ENCODE results near the gene PSD2. TPM values are rescaled to one million over a fixed set of nuclear protein-coding genes. Genes with fewer than 3 reads are reported as not detected.

PSD2 gene
- total and polyA plus RNA-seq, 2 experiments from 2014 or later = 0.08 to 0.10 TPM

GRCh38 chr5:139851558-139851957, 56.0 kb downstream of the PSD2 start:
- Mint-ChIP-seq H3K27me3 (ENCODE audit: insufficient read depth, low read depth, poor library complexity) (peaks cover 37% of the 10 kb centered on the region), H3K36me3 (ENCODE audit: low read depth) (no peaks in the 10 kb centered on the region), H3K9me3 (no peaks in the 10 kb centered on the region), H3K4me1 (peaks cover 10% of the 10 kb centered on the region), H3K4me3 (no peak overlapping the region), H3K27ac (no peak overlapping the region)
- ATAC-seq = no peak
- Histone ChIP-seq H3K36me3 (ENCODE audit: insufficient read depth) (no peaks in the 10 kb centered on the region), H2AFZ (no peak overlapping the region), H3K27ac (ENCODE audit: low read depth) (no peak overlapping the region), H3F3A (replicated peaks; ENCODE audit: low read depth) (no peaks in the 10 kb centered on the region), H3K4me1 (ENCODE audit: insufficient read depth) (no peaks in the 10 kb centered on the region), H4K20me1 (replicated peaks; ENCODE audit: insufficient read depth) (no peaks in the 10 kb centered on the region; the same call in 1 of the 2 replicates), H3K4me3 (no peak overlapping the region), H3K79me2 (replicated peaks; ENCODE audit: insufficient read depth) (no peaks in the 10 kb centered on the region), H3K9me2 (ENCODE audit: insufficient read depth) (no peaks in the 10 kb centered on the region), H3K27me3 (ENCODE audit: insufficient read depth) (peaks cover 33% of the 10 kb centered on the region), H3K4me2 (no peak overlapping the region)
- DNase-seq (ENCODE audit: low spot score) = no peak
- TF ChIP-seq ZNF114 (CRISPR knock-in tag; IDR thresholded peaks at IDR 0.05) = no peak

GRCh38 chr5:139852696-139853095, 57.1 kb downstream of the PSD2 start:
- no peaks in the 10 kb centered on the region for H3K36me3 ChIP-seq (ENCODE audit: insufficient read depth)
- no peak for ATAC-seq
- no peaks in the 10 kb centered on the region for H3K79me2 ChIP-seq (replicated peaks; ENCODE audit: insufficient read depth)
- H3K4me1 ChIP-seq (ENCODE audit: insufficient read depth) = no peaks in the 10 kb centered on the region
- H4K20me1 ChIP-seq (replicated peaks; ENCODE audit: insufficient read depth) = no peaks in the 10 kb centered on the region; the same call in 1 of the 2 replicates
- H3K27ac ChIP-seq (ENCODE audit: low read depth) = no peak overlapping the region
- no peak for DNase-seq (ENCODE audit: low spot score)
- no peaks in the 10 kb centered on the region for H3K36me3 Mint-ChIP-seq (ENCODE audit: low read depth)
- no peak overlapping the region for H3K4me3 ChIP-seq
- H3F3A ChIP-seq (replicated peaks; ENCODE audit: low read depth) = no peaks in the 10 kb centered on the region
- peaks cover 21% of the 10 kb centered on the region for H3K27me3 ChIP-seq (ENCODE audit: insufficient read depth)
- H3K4me1 Mint-ChIP-seq = peaks cover 10% of the 10 kb centered on the region
- H3K27ac Mint-ChIP-seq = no peak overlapping the region
- H3K9me3 Mint-ChIP-seq = no peaks in the 10 kb centered on the region
- H3K27me3 Mint-ChIP-seq (ENCODE audit: insufficient read depth, low read depth, poor library complexity) = peaks cover 27% of the 10 kb centered on the region
- no peak overlapping the region for H2AFZ ChIP-seq
- H3K4me2 ChIP-seq = no peak overlapping the region
- no peaks in the 10 kb centered on the region for H3K9me2 ChIP-seq (ENCODE audit: insufficient read depth)
- no peak overlapping the region for H3K4me3 Mint-ChIP-seq
- no peak for TF ChIP-seq CTCF (conservative IDR thresholded peaks at IDR 0.05; ENCODE audit: low read depth in 2 of 2)
- no peak for TF ChIP-seq CREB1 (CRISPR knock-in tag; IDR thresholded peaks at IDR 0.05; ENCODE audit: low read depth)
- TF ChIP-seq ZNF462 (CRISPR knock-in tag; IDR thresholded peaks at IDR 0.05) = no peak
- TF ChIP-seq ZNF331 (CRISPR knock-in tag; IDR thresholded peaks at IDR 0.05; ENCODE audit: low read depth) = no peak
- TF ChIP-seq EZH2 (IDR thresholded peaks at IDR 0.05; ENCODE audit: low read depth, unreplicated experiment) = no peak
- no peak for TF ChIP-seq ZNF114 (CRISPR knock-in tag; IDR thresholded peaks at IDR 0.05)
- no peak for TF ChIP-seq ETS1 (IDR thresholded peaks at IDR 0.05)
- TF ChIP-seq NANOG (IDR thresholded peaks at IDR 0.05; ENCODE audit: borderline replicate concordance) = no peak
- no peak for TF ChIP-seq JUNB (IDR thresholded peaks at IDR 0.05; ENCODE audit: unreplicated experiment)
- TF ChIP-seq STAT1 (IDR thresholded peaks at IDR 0.05; ENCODE audit: unreplicated experiment) = no peak
- no peak for TF ChIP-seq POLR2AphosphoS5 (IDR thresholded peaks at IDR 0.05; ENCODE audit: low read depth)
